IgD-negative memory B cell (primary cell): Measurements from ENCODE around the gene ADAR. TPM values are rescaled to one million over a fixed set of nuclear protein-coding genes. Genes with fewer than 3 reads are reported as not detected.
A peak's percentile ranks its signal among the peaks of the same experiment; 100 is the strongest.

Experiments
- H3K27ac Mint-ChIP-seq, 3 donors: one replicate each; pipeline ENCODE4 v1.8.0; 2020 to 2022; ENCODE audit warnings: mild to moderate bottlenecking in 3 of 3, mixed read lengths in 3 of 3, moderate library complexity in 1 of 3
- H3K27me3 Mint-ChIP-seq: one replicate; pipeline ENCODE4 v1.8.0; 2021; ENCODE audit warnings: mixed read lengths
- H3K36me3 Mint-ChIP-seq: one replicate; pipeline ENCODE4 v1.8.0; 2020; ENCODE audit warnings: mild to moderate bottlenecking, mixed read lengths
- H3K4me1 Mint-ChIP-seq, 3 donors: one replicate each; pipeline ENCODE4 v1.8.0; 2020 to 2022; ENCODE audit warnings: mixed read lengths in 3 of 3, mild to moderate bottlenecking in 1 of 3
- H3K4me3 Mint-ChIP-seq, 4 donors: one replicate each; pipeline ENCODE4 v1.8.0; 2020 to 2022; ENCODE audit warnings: mild to moderate bottlenecking in 4 of 4, mixed read lengths in 4 of 4, moderate library complexity in 3 of 4
- H3K9me3 Mint-ChIP-seq, 3 donors: one replicate each; pipeline ENCODE4 v1.8.0; 2020 to 2021; ENCODE audit warnings: mixed read lengths in 3 of 3, mild to moderate bottlenecking in 1 of 3
- polyA plus RNA-seq: library from polyadenylated mRNA; unstranded; fragments of 300-500 nt; fragmentation: Illumina TruSeq; gene quantifications from one replicate; pipeline ENCODE4 v1.2.3, GENCODE V29; 2021

Gene ADAR
- polyA plus RNA-seq, 1 donor from 2014 or later: 141 TPM

GRCh38 chr1:154582885-154583284 is 25.1 kb downstream of the ADAR start:
- Mint-ChIP-seq H3K36me3 (peaks cover 7% of the 10 kb centered on the region), H3K4me3 (no peak overlapping the region), H3K4me1 (peaks cover 14 to 17% (median 14%) of the 10 kb centered on the region in 3 donors), H3K27ac (peak overlapping the region in 1 of 3 donors; percentile 29), H3K9me3 (no peaks in the 10 kb centered on the region), H3K27me3 (no peaks in the 10 kb centered on the region)

GRCh38 chr1:154581766-154582165 is 26.2 kb downstream of the ADAR start:
- Mint-ChIP-seq H3K27ac (no peak overlapping the region), H3K27me3 (no peaks in the 10 kb centered on the region), H3K4me1 (peaks cover 14 to 17% (median 14%) of the 10 kb centered on the region in 3 donors), H3K36me3 (peaks cover 7% of the 10 kb centered on the region), H3K9me3 (no peaks in the 10 kb centered on the region), H3K4me3 (no peak overlapping the region)

- Mint-ChIP-seq H3K4me3 (no peak overlapping the region), H3K27ac (peak overlapping the region in 1 of 3 donors; percentile 25), H3K4me1 (peaks cover 4 to 11% (median 4%) of the 10 kb centered on the region in 3 donors), H3K36me3 (peaks cover 3% of the 10 kb centered on the region), H3K9me3 (no peaks in the 10 kb centered on the region), H3K27me3 (no peaks in the 10 kb centered on the region)
These were observed 28.6 kb downstream of the ADAR start for GRCh38 chr1:154579374-154579773.

GRCh38 chr1:154578058-154578418 is 29.9 kb downstream of the ADAR start:
- peaks cover 0 to 8% (median 1%) of the 10 kb centered on the region in 3 donors for H3K4me1 Mint-ChIP-seq
- H3K27ac Mint-ChIP-seq: peak overlapping the region in 1 of 3 donors; percentile 53
- no peak overlapping the region for H3K4me3 Mint-ChIP-seq
- peaks cover 3% of the 10 kb centered on the region for H3K36me3 Mint-ChIP-seq
- no peaks in the 10 kb centered on the region for H3K9me3 Mint-ChIP-seq
- no peaks in the 10 kb centered on the region for H3K27me3 Mint-ChIP-seq

GRCh38 chr1:154577346-154578057 is 30.5 kb downstream of the ADAR start:
- Mint-ChIP-seq H3K4me3 (no peak overlapping the region), H3K9me3 (no peaks in the 10 kb centered on the region), H3K4me1 (peaks cover 0 to 8% (median 1%) of the 10 kb centered on the region in 3 donors), H3K27ac (peak overlapping the region in 2 of 3 donors; percentile 26 to 53), H3K36me3 (peaks cover 3% of the 10 kb centered on the region), H3K27me3 (no peaks in the 10 kb centered on the region)

GRCh38 chr1:154575951-154576566 is 31.9 kb downstream of the ADAR start:
- peaks cover 3% of the 10 kb centered on the region for H3K36me3 Mint-ChIP-seq
- peaks cover 5% of the 10 kb centered on the region for H3K27me3 Mint-ChIP-seq
- H3K4me1 Mint-ChIP-seq: peaks cover 0 to 8% (median 1%) of the 10 kb centered on the region in 3 donors
- H3K9me3 Mint-ChIP-seq: no peaks in the 10 kb centered on the region
- H3K4me3 Mint-ChIP-seq: no peak overlapping the region
- H3K27ac Mint-ChIP-seq: peak overlapping the region in 1 of 3 donors; percentile 50

- Mint-ChIP-seq H3K4me3 (no peak overlapping the region), H3K4me1 (peaks cover 0 to 8% (median 1%) of the 10 kb centered on the region in 3 donors), H3K36me3 (peaks cover 3% of the 10 kb centered on the region), H3K27ac (peak overlapping the region in 2 of 3 donors; percentile 11 to 50), H3K9me3 (no peaks in the 10 kb centered on the region), H3K27me3 (peaks cover 8% of the 10 kb centered on the region)
These were observed 32.6 kb downstream of the ADAR start for GRCh38 chr1:154575147-154575927.

- H3K27ac Mint-ChIP-seq: peak overlapping the region in 1 of 3 donors; percentile 11
- H3K9me3 Mint-ChIP-seq: no peaks in the 10 kb centered on the region
- H3K36me3 Mint-ChIP-seq: peaks cover 3% of the 10 kb centered on the region
- peak overlapping the region in 1 of 4 donors; percentile 40 for H3K4me3 Mint-ChIP-seq
- peaks cover 9% of the 10 kb centered on the region for H3K27me3 Mint-ChIP-seq
- H3K4me1 Mint-ChIP-seq: peaks cover 0 to 8% (median 1%) of the 10 kb centered on the region in 3 donors
These were observed 33.3 kb downstream of the ADAR start for GRCh38 chr1:154574716-154575115.

- no peak overlapping the region for H3K4me3 Mint-ChIP-seq
- no peak overlapping the region for H3K27ac Mint-ChIP-seq
- H3K4me1 Mint-ChIP-seq: peaks cover 0 to 8% (median 1%) of the 10 kb centered on the region in 3 donors
- H3K9me3 Mint-ChIP-seq: no peaks in the 10 kb centered on the region
- no peaks in the 10 kb centered on the region for H3K36me3 Mint-ChIP-seq
- H3K27me3 Mint-ChIP-seq: peaks cover 19% of the 10 kb centered on the region
These were observed 34.8 kb downstream of the ADAR start for GRCh38 chr1:154573168-154573510.

- no peaks in the 10 kb centered on the region for H3K9me3 Mint-ChIP-seq
- H3K36me3 Mint-ChIP-seq: no peaks in the 10 kb centered on the region
- H3K4me3 Mint-ChIP-seq: no peak overlapping the region
- peaks cover 21% of the 10 kb centered on the region for H3K27me3 Mint-ChIP-seq
- H3K4me1 Mint-ChIP-seq: peaks cover 0 to 8% (median 0%) of the 10 kb centered on the region in 3 donors
- no peak overlapping the region for H3K27ac Mint-ChIP-seq
These were observed 35.4 kb downstream of the ADAR start for GRCh38 chr1:154572468-154573167.

GRCh38 chr1:154571964-154572288 is 36.1 kb downstream of the ADAR start:
- Mint-ChIP-seq H3K9me3 (no peaks in the 10 kb centered on the region), H3K27me3 (peaks cover 25% of the 10 kb centered on the region), H3K36me3 (no peaks in the 10 kb centered on the region), H3K27ac (peak overlapping the region in 1 of 3 donors; percentile 74), H3K4me3 (no peak overlapping the region), H3K4me1 (peaks cover 0 to 8% (median 2%) of the 10 kb centered on the region in 3 donors)

- H3K36me3 Mint-ChIP-seq: no peaks in the 10 kb centered on the region
- H3K27me3 Mint-ChIP-seq: peaks cover 29% of the 10 kb centered on the region
- peaks cover 0 to 8% (median 2%) of the 10 kb centered on the region in 3 donors for H3K4me1 Mint-ChIP-seq
- no peaks in the 10 kb centered on the region for H3K9me3 Mint-ChIP-seq
- H3K27ac Mint-ChIP-seq: peak overlapping the region in 1 of 3 donors; percentile 74
- H3K4me3 Mint-ChIP-seq: no peak overlapping the region
These were observed 36.6 kb downstream of the ADAR start for GRCh38 chr1:154571244-154571963.

- no peaks in the 10 kb centered on the region for H3K9me3 Mint-ChIP-seq
- H3K4me1 Mint-ChIP-seq: peaks cover 0 to 2% (median 2%) of the 10 kb centered on the region in 3 donors
- H3K36me3 Mint-ChIP-seq: peaks cover 2% of the 10 kb centered on the region
- H3K4me3 Mint-ChIP-seq: peak overlapping the region in 1 of 4 donors; percentile 16
- H3K27me3 Mint-ChIP-seq: peaks cover 29% of the 10 kb centered on the region
- H3K27ac Mint-ChIP-seq: no peak overlapping the region
These were observed 39.7 kb downstream of the ADAR start for GRCh38 chr1:154568157-154568815.
